Activated CD4-positive, CD25-positive, alpha-beta regulatory T cell treated with anti-CD3 and anti-CD28 coated beads, Interleukin-2, amount 50 U/mL, for 24 hours (primary cell): ENCODE data around the gene DGKG.
A peak's percentile ranks its signal among the peaks of the same experiment; 100 is the strongest.

Experiments
- ATAC-seq, 2 donors: fragments of 150-1000 bp; cut with Tn5 transposase; one replicate each; pipeline ENCODE4 v1.10.0; 2021; ENCODE audit warnings: mild to moderate bottlenecking in 1 of 2, moderate library complexity in 1 of 2

Gene DGKG

GRCh38 chr3:186167646-186168395, 194.2 kb downstream of the DGKG start:
- no peak for ATAC-seq

GRCh38 chr3:186166491-186167288, 195.3 kb downstream of the DGKG start:
- ATAC-seq, result no peak

DNA sequence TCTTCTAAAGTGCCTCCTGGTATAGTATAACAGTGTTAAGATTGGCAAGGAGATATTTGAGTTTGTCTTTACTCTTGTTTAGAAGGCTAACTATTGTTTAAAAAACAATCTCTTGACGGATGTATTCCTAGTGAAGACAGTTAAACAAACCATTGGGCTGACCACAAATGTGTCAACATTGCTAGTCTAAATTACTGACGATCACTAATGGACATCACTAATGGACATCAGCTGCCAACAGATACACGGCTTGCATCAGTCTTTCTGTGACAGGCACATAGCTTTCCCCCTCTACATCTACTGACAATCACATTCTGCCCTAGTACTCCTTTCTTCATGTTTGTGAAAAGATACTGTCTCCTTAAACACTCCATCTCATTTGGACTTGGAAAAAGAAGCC, 196.0 kb downstream of the DGKG start:
- ATAC-seq, result no peak

GRCh38 chr3:186165331-186165730, 196.7 kb downstream of the DGKG start:
- no peak for ATAC-seq

GRCh38 chr3:186164696-186165095, 197.3 kb downstream of the DGKG start:
- no peak for ATAC-seq

DNA sequence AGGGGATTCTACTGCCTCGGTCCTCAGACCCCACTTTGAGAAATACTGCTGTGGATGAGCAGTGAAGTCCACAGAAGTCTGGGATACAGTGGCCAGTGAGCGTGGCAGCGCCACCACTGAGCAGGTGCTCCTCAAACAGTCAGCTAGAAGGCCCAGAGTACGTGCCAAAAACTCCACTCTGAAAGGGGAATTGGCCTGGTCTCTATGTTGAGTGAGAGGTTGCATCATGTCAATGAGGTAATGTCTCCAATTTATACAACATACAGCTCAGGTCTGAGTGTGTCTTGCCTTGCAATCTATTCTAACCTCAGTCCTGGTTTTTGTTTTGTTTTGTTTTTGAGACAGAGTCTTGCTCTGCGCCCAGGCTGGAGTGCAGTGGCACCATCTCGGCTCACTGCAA, 199.8 kb downstream of the DGKG start:
- ATAC-seq, result no peak

DNA sequence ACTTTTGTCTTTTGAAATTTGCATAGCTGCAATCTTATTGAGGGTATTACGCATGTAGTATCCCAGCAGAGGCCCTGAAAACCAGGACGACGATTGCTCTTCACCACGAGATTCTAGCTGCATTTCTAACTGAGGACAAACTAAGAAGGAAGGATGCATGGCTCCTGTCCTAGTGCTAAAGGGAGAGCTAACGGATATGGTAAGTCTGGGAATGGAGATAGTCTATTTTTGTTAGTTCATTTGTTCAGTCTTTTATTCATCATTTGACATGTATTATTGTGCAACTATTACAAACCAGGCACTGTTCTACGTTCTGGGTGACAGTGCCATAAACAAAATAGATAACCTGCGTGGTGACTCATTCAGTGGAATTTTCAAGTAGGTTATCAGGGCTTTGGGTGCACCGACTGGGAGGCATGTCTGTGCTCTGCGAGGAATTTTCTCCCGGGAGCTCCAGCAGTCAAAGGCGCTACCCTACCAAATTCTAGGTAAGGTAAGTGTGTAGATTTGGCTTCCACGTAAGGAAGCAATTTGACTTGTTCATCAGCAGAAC, 201.3 kb downstream of the DGKG start:
- no peak for ATAC-seq

DNA sequence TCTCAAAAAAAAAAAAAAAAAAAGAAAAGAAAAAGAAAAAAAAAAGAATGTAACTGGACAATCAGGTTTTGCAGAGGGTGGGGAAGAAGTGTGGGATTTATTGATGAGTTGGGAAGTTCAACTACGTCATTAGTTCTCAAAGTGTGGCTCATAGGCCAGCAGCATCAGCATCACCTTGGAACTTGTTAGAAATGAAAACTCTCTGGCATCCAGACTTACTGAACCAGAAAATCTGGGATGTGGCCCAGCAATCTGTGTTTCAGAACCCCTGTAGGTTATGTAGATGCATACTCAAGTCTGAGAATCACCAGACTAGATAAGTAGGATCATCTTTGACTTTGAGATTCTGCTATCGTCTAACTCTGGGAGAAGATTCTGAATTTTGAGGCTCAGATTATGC, 207.4 kb downstream of the DGKG start:
- ATAC-seq, result no peak

- ATAC-seq, result peak; percentile 15 to 53
Observed at GRCh38 chr3:186152889-186153292, 209.1 kb downstream of the DGKG start.

DNA sequence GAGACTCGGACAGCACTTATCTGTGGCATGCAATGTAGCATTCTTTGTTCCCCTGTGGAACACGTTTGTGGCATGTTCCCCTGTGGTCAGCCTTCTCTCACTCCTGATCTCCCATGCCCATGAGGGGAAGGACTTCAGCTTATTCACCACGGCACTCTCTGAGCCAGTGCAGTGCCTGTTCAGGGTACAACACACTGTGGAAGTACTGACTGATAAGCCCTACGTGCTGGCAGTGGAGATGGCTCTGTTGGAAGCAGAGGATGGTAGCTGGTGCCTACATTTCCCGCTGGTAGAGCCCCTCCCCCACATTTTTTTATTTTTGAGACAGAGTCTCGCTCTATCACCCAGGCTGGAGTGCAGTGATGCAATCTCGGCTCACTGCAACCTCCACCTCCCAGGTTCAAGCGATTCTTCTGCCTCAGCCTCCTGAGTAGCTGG, 209.7 kb downstream of the DGKG start:
- no peak for ATAC-seq

DNA sequence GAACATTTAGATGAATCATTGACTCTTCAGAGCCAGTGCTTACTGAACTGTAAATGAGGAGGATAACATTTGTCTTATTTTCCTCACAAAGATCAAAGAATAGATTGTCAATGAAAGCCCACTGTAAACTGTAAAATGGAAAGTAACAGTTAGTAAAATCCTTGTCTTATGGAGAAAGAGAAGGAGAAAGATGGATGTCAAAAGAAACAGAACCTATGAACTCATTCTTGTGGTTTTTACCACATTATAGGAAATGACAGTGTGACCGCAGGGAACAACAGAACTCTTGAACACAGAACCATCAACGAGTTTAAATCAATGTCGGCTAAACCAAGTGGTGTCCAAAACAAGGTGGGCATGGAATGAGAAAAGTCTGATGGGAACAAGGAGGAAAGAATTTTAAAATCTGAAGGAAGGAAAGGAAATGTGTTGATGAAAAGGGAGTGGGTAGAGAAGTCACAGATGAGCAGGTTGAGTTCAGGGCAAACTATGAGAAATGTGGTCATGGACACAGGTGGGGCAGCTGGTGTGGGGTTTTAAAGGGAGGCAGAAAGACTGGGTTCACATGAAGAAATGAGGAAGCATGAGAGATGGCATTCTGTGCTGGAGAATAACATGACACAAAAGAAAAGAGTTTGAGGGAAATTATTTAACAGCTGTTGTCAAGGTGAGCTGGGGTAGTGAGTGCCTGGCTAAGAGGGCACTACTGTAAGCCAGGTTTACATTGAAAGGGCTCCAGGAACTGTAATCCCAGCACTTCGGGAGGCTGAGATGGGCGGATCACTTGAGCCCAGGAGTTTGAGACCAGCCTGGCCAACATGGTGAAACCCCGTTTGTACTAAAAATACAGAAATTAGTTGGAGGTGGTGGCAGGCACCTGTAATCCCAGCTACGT, 210.7 kb downstream of the DGKG start:
- ATAC-seq, result peak in 1 of 2 donors; percentile 42

- no peak for ATAC-seq
Observed at GRCh38 chr3:186150041-186150830, 211.8 kb downstream of the DGKG start.

DNA sequence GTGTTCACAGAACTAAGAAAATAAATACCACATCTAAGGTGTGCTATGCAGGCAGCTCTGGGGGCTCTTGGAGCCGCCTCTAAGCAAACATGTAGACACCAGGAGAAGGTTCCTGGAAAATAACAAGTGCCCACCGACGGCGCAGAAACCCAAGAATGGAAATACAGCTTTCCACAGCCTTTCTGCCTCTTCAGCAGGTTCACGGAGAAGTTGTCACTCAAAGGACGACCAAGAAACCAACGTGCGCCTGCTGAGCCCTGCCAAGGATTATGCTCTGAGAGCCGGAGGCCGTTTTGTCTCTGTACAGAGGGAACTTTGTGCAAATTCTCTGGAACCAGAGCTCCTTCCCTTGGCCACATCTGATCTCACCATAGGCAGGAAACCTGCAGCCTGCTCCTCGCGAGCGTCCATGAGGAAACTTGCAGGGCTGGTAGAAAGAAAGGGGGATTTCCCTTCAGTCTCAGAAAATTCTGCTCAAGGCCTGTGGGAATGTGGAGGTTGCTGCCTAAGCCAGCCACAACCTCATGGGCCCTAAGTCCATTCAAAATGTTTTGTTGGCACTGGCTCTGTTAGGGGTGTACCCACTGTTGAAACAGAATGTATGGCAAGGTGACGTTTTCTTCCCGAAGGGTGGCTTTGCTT, 212.6 kb downstream of the DGKG start:
- ATAC-seq, result no peak

DNA sequence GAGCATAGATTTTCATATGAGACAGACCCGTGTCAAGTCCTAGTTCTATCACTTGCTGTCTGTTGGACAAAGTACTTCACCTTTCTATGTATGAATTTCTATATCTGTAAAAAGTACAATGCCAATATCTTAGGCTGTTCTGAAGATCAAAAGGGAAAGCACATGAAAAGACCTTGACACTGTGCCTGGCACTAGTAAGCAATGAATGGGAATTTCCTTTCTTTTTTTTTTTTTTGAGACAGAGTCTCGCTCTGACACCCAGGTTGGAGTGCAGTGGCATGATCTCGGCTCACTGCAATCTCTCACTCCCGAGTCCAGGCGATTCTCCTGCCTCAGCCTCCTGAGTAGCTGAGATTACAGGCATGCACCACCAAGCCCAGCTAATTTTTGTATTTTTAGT, 217.8 kb downstream of the DGKG start:
- no peak for ATAC-seq

DNA sequence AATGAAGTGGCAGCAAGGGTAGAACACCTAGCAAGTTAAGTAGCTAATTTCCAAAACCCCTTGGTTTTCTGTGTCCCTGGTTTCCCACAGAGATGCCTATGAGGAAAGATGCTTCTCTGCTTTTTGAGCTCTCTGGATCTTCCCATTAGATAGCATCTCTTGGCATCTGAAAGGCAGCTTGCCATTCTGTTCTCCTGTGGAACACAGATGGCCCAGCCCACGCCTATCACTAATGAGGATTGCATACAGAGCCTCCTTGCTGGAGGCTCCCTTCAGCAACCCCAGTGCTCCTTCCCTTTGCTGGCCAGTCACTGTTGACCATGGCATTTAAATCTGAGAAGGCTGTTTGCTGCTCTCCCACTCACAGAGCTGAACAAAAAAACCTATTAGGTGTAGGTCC, 218.8 kb downstream of the DGKG start:
- no peak for ATAC-seq

DNA sequence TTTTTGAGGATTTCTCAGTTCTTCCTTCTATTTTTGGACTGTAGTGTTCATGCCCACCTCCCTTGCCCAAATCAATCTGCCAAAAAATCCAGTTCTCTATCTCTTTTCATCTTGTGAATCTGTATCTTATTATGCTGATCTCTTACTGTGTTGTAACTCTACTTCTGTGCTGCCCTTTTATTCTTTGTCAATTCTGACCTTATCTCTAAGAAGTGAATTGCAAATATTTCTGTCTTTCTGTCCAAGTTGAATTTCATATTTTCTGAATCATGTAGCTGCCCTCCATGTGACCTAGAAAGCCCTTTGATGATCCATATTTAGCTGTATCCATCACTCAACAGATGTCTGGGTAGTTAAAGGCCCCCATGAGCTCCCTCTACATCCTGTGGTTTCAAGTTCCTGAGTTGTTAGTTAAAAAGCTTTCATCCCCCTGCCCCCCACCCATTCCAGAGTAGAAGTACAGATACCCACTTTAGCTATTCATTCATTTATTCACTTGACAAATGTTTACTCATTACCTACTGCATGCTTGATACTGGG, 219.6 kb downstream of the DGKG start:
- no peak for ATAC-seq

GRCh38 chr3:186141790-186142189, 220.2 kb downstream of the DGKG start:
- no peak for ATAC-seq

GRCh38 chr3:186138272-186138981, 223.6 kb downstream of the DGKG start:
- no peak for ATAC-seq

GRCh38 chr3:186137051-186137685, 224.9 kb downstream of the DGKG start:
- ATAC-seq, result no peak

DNA sequence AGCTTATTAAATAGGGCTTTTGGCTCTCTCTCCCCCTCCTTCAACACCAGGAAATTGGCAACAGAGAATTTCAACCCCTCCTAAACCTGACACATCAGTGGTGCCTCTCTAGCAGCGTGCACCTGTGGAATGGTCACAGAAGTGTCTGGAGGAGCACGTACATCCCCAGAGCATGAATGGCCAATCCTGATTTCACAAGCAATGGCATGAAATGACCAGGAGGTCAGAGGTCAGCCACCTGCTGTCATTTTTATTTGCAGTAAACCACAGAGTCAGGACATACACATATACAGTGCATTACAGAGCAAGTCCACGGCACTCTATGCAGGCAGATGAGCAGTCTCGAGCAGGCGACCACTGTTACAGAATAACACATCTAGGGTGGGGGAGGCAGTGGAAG, 228.1 kb downstream of the DGKG start:
- no peak for ATAC-seq
